Fibroblast of the conjunctiva (primary cell): ENCODE data around the gene PHLPP1.

Experiments used
- DNase-seq: peaks from one replicate; pipeline ENCODE4 v3.0.0-alpha.2; 2010; ENCODE audit warnings: low read depth

The PHLPP1 gene

DNA sequence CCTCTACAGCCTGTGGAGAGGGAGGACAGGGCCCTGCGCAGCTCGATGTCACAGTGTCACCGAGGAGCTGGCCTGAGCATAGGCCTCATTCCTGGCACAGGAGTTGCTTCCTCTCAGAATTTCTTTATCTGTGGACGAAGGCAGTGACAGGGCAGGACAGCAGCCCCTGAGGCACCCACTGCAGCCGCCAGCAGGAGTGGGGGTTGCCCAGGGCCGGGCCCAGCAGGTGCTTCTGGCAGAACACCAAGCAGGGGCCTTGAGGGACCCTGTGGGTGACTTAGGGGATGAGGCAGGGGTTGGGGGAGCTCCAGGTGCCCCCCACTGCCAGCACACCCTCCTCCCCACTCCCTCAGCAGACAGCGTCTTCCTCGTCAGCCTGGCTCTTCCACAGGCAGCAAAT lies 290.0 kb downstream of the PHLPP1 start:
- no peak for DNase-seq

DNA sequence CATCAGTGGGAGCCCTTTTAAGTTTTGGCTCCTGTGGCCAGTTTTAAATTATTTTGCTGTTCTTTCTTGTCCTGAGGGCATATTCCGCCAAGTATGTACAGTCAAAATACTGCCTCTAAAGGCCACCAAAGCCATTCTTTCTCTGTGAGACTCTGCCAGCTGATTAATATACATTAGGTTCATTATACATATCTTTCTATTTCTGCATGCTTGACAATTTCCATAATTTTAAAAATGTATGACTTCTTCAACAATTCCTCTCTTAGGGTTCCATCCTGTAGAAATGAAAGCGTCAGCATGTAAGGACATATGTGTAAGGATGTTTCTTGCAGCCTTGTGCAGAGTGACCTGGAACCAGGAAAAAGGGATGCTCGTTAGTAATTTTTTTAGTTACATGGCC lies 291.9 kb downstream of the PHLPP1 start:
- DNase-seq: no peak

DNA sequence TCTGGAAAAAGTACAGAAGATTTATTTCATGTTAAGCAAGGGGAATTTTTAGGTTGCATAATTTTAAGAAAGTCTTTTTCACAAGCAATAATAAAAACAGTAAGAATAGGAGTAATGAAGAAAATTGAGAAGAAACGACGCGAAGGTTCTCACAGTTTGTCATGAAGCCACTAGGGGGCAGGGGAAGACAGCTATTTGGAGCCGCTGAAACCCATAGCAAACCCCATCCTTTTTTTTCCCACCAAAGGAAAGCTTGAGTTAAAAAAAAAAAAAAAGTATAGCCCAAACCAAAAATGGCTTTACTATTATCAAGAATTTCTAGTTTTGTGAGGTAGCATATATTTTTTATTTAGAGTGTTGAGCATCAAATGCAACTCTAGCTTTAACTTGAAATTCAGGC lies 300.9 kb downstream of the PHLPP1 start:
- peak; percentile 51 for DNase-seq

DNA sequence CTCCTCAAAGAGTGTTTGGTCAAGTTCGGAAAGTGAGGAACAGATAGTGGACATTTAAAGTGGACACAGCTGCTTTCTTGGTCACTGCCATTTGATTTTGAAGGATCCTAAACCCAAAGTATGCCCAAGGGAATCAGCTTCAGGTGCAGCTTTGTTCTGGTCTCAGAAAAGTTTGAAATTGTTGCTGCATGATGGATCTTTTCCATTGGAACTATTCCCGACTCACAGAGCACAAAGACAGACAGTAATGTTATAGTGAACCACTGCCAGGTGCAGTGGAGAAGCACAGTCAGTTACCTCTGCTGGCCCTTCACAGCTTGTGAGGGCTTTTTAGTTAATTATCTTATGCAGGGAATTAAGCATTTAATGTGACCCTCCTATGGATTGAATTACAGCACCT lies 301.7 kb downstream of the PHLPP1 start:
- no peak for DNase-seq

DNA sequence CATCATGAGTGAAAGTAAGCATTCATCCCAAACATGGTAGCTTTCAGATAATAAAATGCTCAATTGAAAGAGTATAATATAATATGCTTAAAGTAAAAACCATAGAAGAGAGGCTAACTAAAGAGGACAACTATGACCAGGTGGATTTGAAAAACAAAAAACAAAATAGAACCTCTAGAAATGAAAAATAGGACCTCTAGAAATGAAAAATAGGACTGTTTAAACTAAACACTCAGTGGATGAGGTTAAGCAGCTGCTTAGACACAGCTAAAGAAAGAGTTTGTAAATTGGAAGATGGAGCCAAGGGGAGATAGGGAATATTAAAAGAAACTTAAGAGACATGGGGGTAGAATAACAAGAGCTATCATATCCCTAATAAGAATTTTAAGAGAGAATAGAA lies 302.6 kb downstream of the PHLPP1 start:
- no peak for DNase-seq

DNA sequence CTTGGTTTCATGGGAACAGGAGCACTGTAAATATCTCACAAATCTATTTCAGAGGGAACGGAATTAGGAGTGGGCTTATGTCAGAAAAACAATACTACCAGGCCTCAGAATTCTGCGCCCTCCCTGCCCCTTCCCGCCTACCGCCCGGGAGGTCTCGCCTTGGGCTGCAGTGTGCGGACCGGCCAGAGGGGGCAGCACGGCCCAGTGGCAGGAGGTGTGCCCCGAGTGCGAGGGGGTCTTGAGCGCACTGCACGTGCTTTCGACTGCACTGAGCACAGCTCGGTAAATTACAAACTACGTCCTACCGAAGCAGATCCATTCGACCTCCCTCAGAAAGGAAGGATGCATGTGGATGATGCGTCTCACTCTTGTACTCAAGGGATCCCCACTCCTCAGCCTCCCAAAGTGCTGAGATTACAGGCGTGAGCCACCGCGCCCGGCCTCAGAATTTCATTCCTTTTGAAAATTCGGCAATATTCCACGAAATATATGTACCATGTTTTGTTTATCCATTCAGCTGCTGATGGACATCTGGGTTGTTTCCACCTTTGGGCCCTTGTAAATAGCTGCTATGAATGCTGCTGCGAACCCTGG lies 307.2 kb downstream of the PHLPP1 start:
- no peak for DNase-seq

DNA sequence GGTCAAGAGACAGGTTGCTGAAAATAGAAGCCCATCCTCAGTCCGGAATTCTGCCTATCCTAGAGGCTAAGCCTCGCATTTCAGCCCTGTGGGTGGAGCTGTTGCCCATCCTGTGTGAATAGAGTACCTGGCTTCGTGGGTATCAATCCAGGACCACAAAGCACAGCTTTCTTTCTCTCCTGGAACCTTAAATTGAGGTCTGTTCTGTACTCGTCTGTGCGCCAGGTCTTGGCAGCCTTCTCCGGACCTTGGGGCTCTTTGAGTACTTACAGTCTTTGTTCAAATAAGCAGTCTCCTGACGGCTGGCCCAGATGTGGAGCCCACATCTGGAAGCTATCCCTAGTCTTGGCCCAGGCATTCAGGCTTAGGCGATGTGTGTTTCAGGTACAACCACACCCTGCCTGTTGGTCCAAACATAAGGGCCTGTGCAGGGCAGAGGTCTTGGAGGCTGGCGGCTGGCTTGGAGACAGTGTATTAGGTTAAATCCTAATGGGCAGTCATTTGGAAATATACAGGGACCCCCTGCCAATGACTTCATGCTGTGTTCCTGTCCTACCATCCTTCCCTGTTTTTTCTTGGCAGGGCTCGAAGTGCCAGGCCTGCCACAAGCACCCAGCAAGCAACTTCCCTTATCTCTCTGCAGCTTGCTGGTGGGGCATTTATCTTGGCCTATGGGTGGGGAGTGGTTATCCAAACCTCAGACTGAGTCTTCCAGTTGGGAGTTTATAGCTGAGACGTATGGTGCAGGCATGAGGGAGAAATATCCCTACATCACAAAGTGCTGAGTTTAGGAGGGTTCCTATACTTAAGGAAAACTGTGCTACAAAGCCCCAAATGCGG lies 310.1 kb downstream of the PHLPP1 start:
- DNase-seq: no peak

DNA sequence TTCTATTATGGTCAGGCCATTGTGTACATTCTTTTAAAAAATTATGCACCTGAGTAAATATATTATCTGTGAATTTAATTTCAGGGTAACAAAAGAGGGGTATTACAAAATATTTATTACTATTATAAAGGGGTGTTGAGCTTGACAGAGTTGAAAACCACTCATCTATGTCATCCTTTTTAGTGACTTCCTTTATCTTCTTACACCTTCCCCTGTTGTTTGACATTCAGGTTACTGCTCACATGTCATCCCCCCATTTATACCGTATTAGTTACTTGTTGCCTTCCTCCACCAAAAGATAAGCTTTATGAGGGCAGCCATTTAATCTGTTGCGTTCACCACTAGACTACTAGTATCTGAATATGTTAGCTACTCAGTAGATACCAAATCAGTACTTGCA lies 313.0 kb downstream of the PHLPP1 start:
- no peak for DNase-seq
